GM18868 (cell line): ENCODE measurements around the gene FXYD3.

Experiments used
- ATAC-seq: cut with Tn5 transposase; IDR thresholded peaks from one replicate; pipeline ENCODE4 v1.9.1; 2021; ENCODE audit warnings: mild to moderate bottlenecking, moderate library complexity; ENCODE audit not compliant: unreplicated experiment

The FXYD3 gene

DNA sequence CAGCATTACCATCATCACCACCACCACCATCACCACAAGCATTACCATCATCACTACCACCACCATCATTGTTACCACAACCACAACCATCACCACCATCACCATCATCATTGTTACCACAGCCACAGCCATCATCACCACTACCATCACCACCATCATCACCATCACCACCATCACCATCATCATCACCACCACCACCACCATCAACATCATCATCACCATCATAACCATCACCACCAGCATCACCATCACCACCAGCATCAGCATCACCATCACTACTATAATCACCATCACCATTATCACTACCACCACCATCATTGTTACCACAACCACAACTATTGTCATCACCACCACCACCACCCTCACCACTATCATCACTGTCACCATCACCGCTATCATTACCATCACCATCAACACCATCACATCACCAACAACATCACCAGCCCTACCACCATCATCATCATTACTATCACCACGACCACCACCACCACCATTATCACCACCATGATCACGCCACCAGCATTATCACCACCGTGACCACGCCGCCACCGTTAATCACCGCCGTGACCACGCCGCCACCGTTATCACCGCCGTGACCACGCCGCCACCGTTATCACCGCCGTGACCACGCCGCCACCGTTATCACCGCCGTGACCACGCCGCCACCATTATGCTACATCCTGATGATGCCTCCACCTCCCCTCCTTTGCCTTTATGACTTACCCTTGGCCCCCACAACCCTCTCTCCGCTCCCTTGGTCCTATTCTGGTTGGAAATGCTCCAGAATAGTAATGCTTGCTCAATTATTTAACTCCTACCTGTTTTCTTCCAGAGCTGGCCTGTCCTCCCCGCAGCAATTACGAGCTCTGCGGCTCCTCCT lies 10.0 kb upstream of the FXYD3 start:
- ATAC-seq, result no peak

DNA sequence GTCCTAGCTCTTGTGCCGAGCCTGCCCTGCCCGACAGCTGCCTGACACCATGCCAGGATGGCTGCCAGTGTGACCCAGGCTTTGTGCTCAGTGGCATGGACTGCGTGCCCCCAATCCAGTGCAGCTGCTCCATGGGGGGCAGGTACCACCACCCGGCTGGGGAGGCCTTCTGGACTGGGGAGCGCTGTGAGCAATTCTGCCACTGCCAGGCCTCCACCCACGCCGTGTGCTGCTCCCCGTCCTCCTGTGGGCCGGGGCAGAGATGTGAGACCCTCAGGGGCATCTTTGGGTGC lies 9.4 kb upstream of the FXYD3 start:
- ATAC-seq, result no peak

DNA sequence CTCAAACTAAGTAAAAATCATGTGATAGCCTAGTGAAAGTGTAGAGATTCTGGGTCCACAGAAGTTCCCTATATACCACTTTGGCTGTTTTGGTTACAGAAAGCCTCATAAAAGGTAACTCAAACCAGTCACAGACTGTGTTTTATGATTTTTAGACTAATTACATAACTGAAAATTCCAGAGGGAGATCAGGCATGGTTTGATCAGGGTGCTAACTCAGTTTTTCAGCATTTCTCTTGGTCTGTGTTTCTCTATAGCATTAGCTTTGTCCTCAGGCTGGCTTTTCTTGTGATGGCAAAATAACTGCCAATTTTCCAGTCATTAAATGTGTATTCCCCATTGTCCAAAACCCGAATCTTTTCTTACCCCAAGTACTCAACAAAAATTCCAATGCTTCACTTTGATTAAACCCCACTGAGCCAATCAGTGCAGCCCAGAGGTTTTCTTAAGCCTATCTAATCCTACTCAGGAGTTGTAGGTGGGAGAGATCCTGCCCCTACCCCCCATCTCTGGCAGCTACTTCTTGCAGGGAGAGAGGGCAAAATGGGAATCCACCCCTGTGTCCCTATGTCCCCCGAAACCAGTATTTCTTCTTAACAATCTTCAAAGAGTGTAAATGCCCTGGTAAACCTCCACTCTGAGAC lies 8.6 kb upstream of the FXYD3 start:
- ATAC-seq, result no peak

DNA sequence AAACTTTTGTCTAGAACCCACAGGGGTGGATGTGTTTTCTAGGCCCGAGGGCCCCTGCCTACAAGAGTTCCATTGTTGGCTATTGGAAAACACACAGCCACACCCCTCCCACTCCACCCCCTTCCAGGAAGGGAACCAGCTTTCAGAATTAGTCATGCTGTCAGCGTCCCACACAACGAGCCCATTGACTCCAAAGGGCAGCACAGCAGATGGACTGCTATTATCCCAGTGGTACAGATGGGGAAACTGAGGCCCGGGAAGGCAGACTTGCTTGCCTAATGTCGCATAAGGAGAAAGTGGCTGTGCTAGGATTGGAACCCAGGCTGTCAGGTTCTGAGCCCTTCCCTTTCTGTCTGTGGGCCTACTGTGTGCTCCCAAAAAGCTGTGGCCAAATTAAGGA lies 8.1 kb upstream of the FXYD3 start:
- ATAC-seq, result no peak

DNA sequence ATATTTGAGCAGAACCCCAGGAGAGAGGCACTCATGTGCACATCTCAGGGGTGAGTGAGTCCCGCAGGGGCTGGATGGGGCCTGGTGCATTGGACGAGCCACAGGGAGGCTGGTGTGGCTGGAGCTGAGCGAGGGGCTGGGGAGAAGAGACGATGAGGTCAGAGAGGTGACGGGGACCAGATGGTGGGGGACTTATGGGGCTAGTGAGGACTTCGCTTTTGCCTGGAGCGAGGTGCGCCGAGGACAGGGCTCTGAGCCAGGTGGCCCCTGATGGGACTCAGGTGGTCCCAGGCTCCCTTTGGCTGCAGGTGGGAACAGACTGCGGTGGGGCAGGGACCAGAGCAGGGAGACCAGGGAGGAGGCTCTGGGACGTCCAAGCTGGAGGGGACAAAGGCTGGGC lies 6.9 kb upstream of the FXYD3 start:
- no peak for ATAC-seq

DNA sequence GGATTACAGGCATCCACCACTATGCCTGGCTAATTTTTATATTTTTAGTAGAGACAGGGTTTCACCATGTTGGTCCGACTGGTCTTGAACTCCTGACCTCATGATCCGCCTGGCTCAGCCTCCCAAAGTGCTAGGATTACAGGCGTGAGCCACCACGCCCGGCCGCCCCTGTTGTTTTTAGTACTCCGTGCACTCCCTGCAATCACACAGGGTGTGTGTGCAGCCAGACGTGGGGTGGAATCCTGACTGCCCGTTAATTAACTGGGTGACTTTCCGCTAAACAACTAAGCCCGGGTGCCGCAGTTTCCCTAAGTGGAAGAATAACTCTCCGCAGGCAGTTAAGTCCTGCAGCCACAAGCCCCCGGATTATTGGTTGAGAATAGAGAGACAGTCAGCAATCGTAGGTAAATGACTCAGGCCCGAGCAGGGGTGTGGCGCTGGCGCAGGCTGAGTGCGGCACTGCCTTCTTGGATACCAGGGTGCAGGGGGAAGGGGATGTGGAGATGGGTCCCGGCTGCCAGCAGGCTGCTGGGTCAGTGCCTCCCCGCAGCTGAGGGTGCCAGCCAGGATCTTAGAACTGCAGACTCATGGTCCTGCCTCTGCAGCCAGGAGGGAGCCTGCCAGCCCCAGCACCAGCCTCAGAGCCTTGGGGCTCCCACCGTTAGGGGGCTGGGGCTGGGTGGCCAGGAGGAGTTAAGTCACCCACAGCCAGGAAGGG lies 6.1 kb upstream of the FXYD3 start:
- no peak for ATAC-seq

DNA sequence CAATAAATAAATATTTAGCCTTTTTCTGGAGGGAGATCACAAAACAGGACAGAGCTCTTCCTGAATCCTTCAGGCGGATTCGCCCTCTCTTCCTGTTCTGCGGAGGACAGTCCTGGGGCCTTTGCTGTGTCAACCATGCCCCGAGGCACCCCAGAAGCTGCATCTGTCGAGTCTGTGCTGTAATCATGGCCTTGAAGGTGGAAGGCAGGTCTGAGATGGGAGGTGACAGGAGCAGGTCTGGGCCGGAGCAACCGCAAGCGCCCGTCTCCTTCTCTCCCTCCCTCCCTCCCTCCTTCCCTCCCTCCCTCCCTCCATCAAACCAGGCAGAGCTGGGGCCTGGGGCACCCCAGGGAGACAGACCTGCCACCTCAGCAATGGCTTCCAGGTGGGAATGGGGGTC lies 4.6 kb upstream of the FXYD3 start:
- ATAC-seq, result no peak

DNA sequence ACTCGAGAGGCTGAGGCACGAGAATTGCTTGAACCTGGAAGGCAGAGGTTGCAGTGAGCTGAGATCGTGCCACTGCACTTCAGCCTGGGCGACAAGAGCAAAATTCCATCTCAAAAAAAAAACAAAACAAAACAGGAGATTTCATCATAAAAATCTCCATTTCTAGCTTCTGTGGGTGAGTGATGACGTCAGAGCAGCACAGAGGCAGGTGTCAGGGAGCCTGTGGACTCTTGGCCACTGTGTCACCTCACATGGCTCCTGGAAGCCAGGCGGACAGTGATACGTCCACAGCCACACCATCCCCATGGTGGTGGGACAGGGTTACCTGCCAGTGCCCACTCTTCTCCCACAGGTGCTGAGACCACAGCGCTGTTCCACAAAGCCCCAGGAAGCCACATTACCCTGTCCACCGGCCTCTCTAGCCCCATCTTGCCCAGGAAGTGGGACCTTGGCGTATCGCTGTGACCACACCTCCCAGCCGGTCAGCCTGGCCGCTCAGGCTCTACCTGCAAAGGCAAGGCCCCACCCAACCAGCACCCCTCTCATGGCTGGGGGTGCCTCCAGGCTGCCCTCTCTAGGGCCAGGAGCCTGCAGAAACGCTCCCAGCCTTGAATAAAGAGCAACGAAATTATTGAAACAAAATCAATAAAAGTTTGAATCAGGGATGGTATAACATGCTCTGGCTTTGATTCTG lies 2.5 kb upstream of the FXYD3 start:
- no peak for ATAC-seq

DNA sequence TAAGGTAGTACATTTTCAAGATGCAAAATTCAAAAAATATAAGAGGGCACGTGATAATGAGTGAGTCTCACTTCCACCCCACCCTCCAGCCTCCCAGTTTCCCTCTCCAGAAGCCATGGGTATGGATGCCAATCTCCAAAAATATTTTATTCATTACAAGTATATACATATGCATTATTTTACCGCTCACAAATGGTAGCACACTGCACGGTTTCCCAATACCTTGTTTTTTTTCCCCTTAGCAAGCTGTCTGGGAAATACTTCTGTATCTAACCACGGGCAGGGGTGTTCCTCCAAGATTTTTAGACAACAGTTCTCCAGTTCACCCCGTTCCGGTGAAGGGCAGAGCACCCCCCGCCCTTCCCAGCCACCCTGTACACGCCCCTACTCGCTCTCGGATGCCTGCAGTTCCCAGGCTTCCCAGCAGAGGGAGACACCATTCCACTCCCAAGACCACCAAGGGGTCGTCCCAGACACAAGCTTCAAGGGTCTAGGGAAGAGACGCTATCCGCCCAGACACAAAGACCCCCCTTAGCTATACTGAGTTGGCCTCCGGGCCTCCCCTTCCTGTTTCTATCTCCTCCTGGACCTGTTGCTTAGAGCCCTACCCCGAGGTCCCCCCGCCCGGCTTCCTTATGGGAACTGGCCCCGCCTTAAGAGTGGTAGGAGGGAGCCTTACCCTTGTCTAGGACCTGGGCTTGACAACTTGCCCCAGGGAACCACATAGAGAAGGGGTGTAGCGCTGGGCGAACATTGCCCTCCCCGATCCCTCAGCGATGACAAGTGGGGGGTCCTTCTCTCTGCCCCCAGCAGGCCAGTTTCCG lies 1.1 kb upstream of the FXYD3 start:
- ATAC-seq, result no peak

DNA sequence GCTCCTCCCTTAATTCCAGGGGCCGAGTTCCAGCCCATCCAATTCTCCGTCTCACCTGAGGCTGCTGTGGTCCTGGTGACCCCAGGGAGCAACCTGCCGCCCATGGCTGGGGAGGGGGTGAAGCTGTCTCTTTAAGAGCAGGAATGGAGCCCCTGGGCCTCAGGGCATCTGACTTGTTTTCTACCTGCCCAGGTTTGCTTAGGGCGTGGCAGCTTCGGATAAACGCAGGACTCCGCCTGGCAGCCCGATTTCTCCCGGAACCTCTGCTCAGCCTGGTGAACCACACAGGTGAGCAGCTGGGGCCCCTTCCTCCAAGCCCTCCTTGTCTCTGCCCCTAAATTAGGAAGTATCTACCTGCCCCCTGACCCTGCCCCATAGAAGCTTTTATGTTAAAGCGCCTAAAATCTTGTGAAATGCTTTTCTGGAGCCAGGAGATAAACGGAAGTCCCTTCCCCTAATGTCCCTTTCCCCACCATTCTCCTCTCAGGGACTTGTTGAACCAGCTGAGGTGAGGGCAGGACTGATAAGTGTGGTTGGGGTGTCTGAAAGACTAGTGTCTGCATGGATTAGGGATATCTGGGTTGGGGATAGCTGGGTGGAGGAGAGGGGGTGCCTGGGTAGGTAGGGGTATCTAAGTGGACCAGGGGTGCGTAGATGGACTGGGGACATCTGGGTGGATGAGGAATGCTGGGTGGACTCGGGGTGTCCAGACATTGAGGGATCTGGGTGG lies 614 bp downstream of the FXYD3 start:
- no peak for ATAC-seq

DNA sequence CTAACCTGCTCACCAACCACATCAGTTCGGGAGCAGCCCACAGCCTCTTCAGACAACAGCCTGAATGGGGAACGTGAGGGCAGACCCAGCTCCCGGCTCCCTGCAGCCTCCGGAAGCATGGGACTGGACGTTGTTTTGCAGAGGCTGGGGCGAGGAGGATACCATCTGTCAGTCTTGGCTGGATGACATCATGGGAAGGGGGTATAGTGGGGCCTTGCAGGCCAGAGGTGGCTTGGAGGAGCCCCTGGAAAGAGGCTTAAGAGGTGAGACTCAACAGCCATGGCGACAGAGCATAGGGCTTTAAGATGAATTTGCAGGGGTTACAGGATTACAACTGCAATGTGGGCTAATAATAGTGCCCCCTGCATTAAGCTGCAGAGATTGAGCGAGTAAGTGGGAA lies 1.5 kb downstream of the FXYD3 start:
- no peak for ATAC-seq

DNA sequence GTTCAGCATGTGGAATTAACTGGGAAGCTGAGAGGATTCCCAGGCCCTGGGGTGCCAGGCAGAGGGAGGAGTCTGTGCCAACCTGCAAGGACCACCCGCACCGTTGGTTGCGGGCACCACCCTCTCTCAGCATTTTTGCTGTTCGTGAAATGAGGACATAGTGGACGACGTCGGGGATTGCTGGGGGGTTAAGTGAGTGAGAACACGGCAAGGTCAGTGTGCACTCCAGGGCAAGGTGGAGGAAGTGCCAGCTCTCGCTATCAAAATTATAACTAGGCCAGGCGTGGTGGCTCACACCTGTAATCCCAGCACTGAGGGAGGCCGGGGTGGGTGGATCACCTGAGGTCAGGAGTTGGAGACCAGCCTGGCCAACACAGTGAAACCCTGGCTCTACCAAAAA lies 2.2 kb downstream of the FXYD3 start:
- ATAC-seq, result no peak

DNA sequence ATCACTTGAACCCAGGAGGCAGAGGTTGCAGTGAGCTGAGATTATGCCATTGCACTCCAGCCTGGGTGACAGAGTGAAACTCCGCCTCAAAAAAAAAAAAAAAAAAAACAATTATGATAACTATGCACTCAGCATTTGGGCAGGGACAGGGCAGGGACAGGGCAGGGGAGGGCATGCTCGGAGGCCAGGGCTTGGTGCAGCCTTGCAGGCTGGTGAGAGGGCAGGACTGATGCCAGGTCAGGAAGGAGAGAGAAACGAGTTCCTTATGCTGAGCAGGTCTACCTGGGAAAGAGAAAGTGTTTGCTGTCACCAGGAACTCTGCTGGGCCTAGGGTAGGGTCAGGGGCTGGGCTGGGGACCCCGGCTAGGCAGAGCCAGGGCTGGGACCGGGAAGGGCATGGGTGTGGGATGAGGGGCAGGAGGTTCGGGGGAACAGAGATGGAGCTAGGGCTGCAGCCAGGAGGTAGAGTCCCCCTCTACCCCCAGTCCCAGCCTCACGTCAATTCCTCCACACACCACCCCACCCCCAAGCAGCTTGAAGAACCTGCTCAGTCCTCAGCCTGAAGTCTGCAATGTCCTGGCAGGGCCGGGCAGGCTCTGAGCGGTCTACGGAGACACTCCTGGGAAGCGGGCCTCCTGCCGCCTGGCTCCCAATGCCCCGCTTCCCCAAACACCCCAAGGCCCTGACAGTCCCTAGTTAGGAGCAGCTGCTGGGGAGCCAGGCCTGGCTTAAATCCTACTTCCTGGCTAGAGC lies 2.8 kb downstream of the FXYD3 start:
- ATAC-seq, result no peak

DNA sequence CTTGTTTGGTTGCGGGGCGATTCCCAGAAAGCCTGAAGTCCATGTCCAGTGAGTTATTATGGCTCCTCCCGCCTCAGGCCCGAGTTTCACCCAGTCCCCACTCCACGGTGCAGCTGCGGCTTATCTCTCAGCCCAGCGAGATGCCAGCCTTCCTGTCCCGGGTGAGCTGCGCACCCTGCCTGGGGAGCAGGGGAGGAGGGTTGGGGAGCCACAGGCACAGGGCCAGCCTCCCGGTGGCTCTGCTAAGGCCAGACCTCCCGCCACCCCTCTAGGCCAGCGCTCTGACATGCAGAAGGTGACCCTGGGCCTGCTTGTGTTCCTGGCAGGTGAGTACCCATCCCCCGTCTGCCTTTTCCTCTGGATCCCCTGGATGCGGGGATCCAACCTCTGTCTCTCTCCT lies 3.5 kb downstream of the FXYD3 start:
- no peak for ATAC-seq

DNA sequence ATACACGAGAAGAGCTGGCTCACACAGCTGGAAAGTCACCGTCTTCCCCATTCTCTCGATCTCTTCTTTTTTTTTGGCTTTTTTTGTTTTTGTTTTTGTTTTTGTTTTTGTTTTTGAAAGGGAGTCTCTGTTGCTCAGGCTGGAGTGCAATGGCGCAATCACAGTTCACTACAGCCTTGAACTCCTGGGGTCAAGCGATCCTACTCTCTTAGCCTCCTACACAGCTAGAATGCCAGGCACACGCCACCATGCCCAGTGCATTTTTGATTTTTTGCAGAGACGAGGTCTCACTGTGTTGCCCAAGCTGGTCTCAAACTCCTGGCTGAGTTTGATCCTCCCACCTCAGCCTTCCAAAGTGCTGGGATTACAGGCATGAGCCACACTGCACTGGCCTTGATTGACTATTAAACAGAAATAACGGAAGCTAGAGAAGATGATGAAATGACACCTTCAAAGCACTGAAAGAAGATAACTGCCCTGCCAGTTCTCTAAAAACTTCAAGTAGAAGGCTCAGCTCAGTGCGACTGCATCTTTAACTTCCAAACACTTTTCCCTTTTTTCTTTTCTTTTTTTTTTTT lies 4.0 kb downstream of the FXYD3 start:
- ATAC-seq, result no peak

DNA sequence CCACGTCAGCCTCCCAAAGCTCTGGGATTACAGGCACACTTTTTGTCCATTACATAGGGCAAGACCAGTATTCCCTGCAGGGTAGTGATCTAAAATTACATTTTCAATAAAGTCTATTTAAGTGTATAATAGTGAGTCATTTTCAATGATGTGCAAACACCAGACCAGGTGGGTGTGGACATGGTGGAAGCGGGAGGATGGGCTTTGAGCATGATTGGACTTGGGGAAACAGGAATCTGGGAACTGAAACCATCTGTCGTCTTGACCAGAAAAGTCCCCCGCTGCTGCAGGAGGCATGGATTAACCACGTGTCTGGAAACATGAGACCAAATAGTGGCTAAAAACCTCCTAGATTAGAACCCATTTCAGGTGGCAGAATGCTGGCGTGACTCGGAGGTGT lies 4.9 kb downstream of the FXYD3 start:
- no peak for ATAC-seq

DNA sequence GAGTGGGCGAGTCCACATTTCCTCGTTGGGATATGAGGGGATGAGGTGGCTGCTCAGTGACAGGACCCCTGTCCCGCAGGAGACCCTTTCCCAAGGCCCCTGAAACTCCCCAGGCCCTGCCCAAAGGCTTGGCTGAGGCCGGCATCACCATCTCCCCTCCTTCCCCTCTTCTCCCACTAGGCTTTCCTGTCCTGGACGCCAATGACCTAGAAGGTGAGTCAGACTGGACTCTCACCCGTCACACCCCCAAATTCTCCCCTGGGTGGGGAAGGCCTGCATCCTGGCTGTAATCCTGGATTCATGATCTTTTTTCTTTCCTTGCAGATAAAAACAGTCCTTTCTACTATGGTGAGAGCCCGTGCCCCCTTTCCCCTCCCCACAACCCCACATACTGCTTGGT lies 5.3 kb downstream of the FXYD3 start:
- ATAC-seq, result no peak

DNA sequence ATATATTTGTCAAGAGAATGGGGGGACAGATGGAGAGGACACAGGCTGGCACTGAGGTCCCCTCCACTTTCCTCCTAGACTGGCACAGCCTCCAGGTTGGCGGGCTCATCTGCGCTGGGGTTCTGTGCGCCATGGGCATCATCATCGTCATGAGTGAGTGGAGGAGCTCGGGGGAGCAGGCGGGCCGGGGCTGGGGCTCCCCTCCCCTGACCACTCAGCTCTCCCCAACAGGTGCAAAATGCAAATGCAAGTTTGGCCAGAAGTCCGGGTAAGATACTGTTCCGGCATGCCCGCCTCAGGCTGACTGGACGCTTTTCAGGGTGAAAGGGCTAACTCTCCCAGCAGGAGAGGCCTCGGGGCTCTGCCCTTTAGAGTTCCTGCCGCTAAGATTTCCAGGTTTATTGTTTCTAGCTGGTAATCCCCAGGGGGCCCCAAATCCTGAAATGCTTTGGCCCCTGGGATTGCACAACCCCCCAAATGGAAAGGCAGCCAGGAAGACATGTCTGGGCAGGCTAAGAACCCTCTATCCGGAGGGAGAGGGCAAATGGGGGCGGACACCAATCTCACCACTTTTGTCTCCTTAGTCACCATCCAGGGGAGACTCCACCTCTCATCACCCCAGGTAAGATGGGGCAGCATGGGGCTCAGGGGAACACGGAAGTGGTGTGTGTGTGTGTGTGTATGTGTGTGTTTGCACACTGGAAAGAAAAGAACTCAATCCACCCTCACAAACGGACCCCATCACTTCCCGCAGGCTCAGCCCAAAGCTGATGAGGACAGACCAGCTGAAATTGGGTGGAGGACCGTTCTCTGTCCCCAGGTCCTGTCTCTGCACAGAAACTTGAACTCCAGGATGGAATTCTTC lies 7.3 kb downstream of the FXYD3 start:
- ATAC-seq, result no peak
